HepG2 (cell line): ENCODE results near the gene SVBP.

Experiments
- ATF2 ChIP-seq: sonication (generic); formaldehyde crosslinking; IDR thresholded peaks from 2 replicates; pipeline ENCODE4 v1.4.0; 2020; ENCODE audit warnings: missing genetic modification reagents
- CTCF ChIP-seq: sonication (generic); formaldehyde crosslinking; IDR thresholded peaks from 2 replicates; pipeline ENCODE4 v1.5.0; 2020; ENCODE audit warnings: mild to moderate bottlenecking, missing genetic modification reagents, moderate library complexity
- EZH2 ChIP-seq: conservative IDR thresholded peaks from 2 replicates; pipeline ENCODE4 v1.6.1; 2012; ENCODE audit warnings: mild to moderate bottlenecking, low read depth, low read length, moderate library complexity
- SP5 ChIP-seq: IDR thresholded peaks from 2 replicates; pipeline ENCODE4 v1.6.1; 2016; ENCODE audit warnings: low read depth, borderline replicate concordance
- ZNF263 ChIP-seq: sonication (generic); formaldehyde crosslinking; IDR thresholded peaks from 2 replicates; pipeline ENCODE4 v1.4.0; 2020; ENCODE audit warnings: missing genetic modification reagents
- ZNF292 ChIP-seq: sonication (generic); formaldehyde crosslinking; IDR thresholded peaks from 2 replicates; pipeline ENCODE4 v1.8.1; 2022; ENCODE audit warnings: mild to moderate bottlenecking, low read depth, missing genetic modification reagents, borderline replicate concordance

- TF ChIP-seq CTCF (CRISPR knock-in tag) = no peak
- TF ChIP-seq EZH2 = no peak
- no peak for TF ChIP-seq SP5 (CRISPR knock-in tag)
- no peak for TF ChIP-seq ZNF263
- TF ChIP-seq ATF2 (CRISPR knock-in tag) = no peak
- TF ChIP-seq ZNF292 (CRISPR knock-in tag) = no peak
These were observed 15.5 kb upstream of the SVBP start for GRCh38 chr1:42832641-42833240.
